ENCODE results near the gene SLC38A3.
A peak's percentile ranks its signal among the peaks of the same experiment; 100 is the strongest.

Gene SLC38A3

DNA sequence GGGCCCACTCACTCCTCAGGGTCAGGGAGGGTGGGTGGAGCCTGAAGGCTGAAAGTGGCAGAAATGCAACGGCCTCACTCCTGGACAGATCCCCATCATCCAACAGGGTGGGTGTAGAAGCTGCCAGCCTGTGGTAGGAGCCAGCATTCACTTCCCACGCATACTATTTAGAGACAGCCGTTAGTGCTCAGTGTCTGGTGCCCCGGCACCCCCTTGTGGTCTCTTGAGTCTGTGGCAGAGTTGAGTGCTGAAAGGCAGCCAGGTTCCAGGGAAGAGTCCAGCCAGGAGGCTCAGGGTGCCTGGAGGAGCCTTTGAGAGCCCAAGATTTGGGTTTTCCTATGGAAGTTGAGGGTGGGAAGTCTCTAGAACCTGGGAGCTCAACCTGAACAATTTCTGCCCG lies 15.8 kb upstream of the SLC38A3 start:
- H3K4me3 ChIP-seq (ENCODE audit: low read depth, low read length), result no peak overlapping the region
- TF ChIP-seq, protein P1, sequence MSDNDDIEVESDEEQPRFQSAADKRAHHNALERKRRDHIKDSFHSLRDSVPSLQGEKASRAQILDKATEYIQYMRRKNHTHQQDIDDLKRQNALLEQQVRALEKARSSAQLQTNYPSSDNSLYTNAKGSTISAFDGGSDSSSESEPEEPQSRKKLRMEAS (IDR thresholded peaks at IDR 0.05; ENCODE audit: low read depth, low read length), result peak; percentile 28
- peak; percentile 7 for TF ChIP-seq POLR2A (IDR thresholded peaks at IDR 0.05; ENCODE audit: extremely low read depth, insufficient read length)
- TF ChIP-seq, protein P2, sequence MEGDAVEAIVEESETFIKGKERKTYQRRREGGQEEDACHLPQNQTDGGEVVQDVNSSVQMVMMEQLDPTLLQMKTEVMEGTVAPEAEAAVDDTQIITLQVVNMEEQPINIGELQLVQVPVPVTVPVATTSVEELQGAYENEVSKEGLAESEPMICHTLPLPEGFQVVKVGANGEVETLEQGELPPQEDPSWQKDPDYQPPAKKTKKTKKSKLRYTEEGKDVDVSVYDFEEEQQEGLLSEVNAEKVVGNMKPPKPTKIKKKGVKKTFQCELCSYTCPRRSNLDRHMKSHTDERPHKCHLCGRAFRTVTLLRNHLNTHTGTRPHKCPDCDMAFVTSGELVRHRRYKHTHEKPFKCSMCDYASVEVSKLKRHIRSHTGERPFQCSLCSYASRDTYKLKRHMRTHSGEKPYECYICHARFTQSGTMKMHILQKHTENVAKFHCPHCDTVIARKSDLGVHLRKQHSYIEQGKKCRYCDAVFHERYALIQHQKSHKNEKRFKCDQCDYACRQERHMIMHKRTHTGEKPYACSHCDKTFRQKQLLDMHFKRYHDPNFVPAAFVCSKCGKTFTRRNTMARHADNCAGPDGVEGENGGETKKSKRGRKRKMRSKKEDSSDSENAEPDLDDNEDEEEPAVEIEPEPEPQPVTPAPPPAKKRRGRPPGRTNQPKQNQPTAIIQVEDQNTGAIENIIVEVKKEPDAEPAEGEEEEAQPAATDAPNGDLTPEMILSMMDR (IDR thresholded peaks at IDR 0.05; ENCODE audit: low read depth, low read length), result peak; percentile 71
- peak; percentile 45; the same call in 1 of the 2 replicates for TF ChIP-seq MYC (IDR thresholded peaks at IDR 0.05; ENCODE audit: low read depth, low read length)
- DNase-seq (ENCODE audit: low read depth), result peak; percentile 79

DNA sequence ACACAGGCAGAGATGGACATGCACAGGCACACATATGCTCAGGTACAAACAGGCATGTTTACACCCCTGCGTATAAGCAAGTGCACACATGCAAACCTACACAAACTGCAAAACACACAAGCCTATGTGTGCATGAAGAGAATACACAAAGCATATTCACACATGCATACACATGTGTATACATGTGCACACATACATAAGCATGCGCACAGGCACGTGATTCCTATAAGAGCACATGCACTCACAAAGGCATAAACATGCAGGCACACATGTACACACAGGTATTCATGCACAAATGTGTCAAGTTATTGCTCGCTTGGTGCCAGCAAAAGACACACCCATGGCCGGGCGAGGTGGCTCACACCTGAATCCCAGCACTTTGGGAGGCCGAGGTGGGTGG lies 15.1 kb upstream of the SLC38A3 start:
- DNase-seq (ENCODE audit: low read depth), result no peak
- no peak overlapping the region for H3K4me3 ChIP-seq (ENCODE audit: low read depth, low read length)
- TF ChIP-seq MYC (IDR thresholded peaks at IDR 0.05; ENCODE audit: low read depth, low read length) (no peak), POLR2A (IDR thresholded peaks at IDR 0.05; ENCODE audit: extremely low read depth, insufficient read length) (peak; percentile 1)
- TF ChIP-seq, protein P1 (IDR thresholded peaks at IDR 0.05; ENCODE audit: low read depth, low read length), result peak; percentile 67
- TF ChIP-seq, protein P2 (IDR thresholded peaks at IDR 0.05; ENCODE audit: low read depth, low read length), result no peak

DNA sequence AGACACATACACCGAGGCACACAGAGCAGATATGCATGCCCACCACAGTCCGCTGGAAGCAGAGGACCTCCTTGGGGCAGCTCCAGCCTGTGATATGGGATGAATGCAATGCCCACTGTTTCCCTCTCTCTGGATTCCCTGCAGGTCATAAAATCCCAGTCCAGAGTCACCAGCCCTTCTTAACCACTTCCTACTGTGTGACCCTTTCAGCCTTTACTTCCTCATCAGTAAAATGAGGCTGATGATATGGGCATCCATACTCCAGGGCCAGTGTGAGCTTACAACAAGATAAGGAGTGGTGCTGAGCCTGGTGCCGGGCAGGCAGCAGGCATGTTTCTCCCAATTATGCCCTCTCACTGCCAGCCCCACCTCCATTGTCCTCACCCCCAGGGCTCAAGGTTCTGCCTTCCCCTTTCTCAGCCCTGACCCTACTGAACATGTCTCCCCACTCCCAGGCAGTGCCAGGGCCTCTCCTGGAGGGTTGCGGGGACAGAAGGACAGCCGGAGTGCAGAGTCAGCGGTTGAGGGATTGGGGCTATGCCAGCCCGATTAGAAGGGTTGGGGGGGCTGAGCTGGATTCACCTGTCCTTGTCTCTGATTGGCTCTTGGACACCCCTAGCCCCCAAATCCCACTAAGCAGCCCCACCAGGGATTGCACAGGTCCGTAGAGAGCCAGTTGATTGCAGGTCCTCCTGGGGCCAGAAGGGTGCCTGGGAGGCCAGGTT lies 14.0 kb upstream of the SLC38A3 start, which contains the start of gene GNAT1:
GNAT1 (plus strand) TSS at position 675 of the 725 bp plus-strand sequence. CDS start 116 bp downstream, outside the sequence.
- peak; percentile 61 for DNase-seq (ENCODE audit: low read depth)
- TF ChIP-seq, protein P1 (IDR thresholded peaks at IDR 0.05; ENCODE audit: low read depth, low read length), result no peak
- TF ChIP-seq, protein P2 (IDR thresholded peaks at IDR 0.05; ENCODE audit: low read depth, low read length), result no peak
- TF ChIP-seq MYC (IDR thresholded peaks at IDR 0.05; ENCODE audit: low read depth, low read length), result no peak
- TF ChIP-seq POLR2A (IDR thresholded peaks at IDR 0.05; ENCODE audit: extremely low read depth, insufficient read length), result no peak
- H3K4me3 ChIP-seq (ENCODE audit: low read depth, low read length), result no peak within 1 kb of the TSS

DNA sequence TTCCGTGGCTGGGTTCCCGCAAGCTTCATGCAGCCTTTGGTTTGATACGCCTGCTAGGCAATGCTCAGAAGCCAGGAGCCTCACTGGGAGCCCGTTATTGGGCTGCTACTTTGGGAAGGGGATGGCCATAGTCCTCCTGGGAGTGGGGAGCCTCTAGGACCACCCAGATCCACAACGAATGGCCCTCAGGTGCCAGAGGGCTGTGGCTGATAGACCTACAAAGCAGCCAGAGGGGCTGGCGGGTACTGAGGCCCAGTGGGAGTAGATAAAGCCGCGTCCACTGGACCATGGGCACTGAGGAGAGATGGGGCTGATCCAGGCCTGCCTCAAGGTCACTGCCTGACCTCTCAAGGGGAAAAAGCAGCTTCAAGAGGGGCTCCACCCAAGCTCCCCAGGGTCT lies 12.9 kb upstream of the SLC38A3 start:
- DNase-seq (ENCODE audit: low read depth), result no peak
- TF ChIP-seq, protein P1 (IDR thresholded peaks at IDR 0.05; ENCODE audit: low read depth, low read length), result no peak
- TF ChIP-seq POLR2A (IDR thresholded peaks at IDR 0.05; ENCODE audit: extremely low read depth, insufficient read length), result no peak
- TF ChIP-seq, protein P2 (IDR thresholded peaks at IDR 0.05; ENCODE audit: low read depth, low read length), result no peak
- no peak overlapping the region for H3K4me3 ChIP-seq (ENCODE audit: low read depth, low read length)

DNA sequence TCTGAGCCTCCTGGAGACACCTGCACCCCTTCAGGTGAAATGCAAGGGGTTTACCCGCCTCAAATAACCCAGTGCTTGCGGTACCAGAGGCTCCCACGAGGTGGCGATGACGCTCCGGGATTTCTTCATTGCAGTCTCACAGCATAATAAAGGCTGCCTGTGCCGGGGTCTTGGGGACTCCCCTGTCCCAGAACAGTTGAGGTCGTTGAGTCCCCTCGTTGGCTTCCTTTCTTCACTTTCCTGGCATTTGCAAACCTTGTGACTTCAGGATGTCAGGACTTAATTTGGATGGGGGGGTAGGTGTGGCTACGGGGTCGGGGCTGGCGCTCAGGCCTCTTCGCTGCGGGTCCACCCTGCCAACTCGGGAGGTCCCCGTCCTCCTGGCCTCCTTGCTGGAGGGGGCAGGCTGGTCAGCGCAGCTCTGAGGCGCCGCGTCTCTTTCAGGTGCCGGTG lies 12.4 kb upstream of the SLC38A3 start:
- H3K4me3 ChIP-seq (ENCODE audit: low read depth, low read length), result no peak overlapping the region
- no peak for TF ChIP-seq MYC (IDR thresholded peaks at IDR 0.05; ENCODE audit: low read depth, low read length)
- TF ChIP-seq, protein P1 (IDR thresholded peaks at IDR 0.05; ENCODE audit: low read depth, low read length), result peak; percentile 55; the same call in 1 of the 2 replicates
- TF ChIP-seq, protein P2 (IDR thresholded peaks at IDR 0.05; ENCODE audit: low read depth, low read length), result peak; percentile 95
- DNase-seq (ENCODE audit: low read depth), result peak; percentile 70

All from NB4 (cell line).